HepG2 (cell line): ENCODE measurements around the gene IKZF3. TPM values are rescaled to one million over a fixed set of nuclear protein-coding genes. Genes with fewer than 3 reads are reported as not detected.

Source experiments
- BRCA1 ChIP-seq: sonication (generic); formaldehyde crosslinking; IDR thresholded peaks from 2 replicates; pipeline ENCODE4 v1.4.0; 2020; ENCODE audit warnings: missing genetic modification reagents
- HNF4A ChIP-seq: sonication (generic); formaldehyde crosslinking; IDR thresholded peaks from 2 replicates; pipeline ENCODE4 v1.4.0; 2020; ENCODE audit warnings: missing genetic modification reagents
- IKZF1 ChIP-seq: fragments of 450-650 bp; IDR thresholded peaks from 2 replicates; pipeline ENCODE4 v1.7.1; 2016
- PAX8 ChIP-seq: sonication (generic); formaldehyde crosslinking; IDR thresholded peaks from 2 replicates; pipeline ENCODE4 v1.8.0; 2022; ENCODE audit warnings: mild to moderate bottlenecking, missing genetic modification reagents, borderline replicate concordance
- POLR2G ChIP-seq: fragments of 200-400 bp; formaldehyde crosslinking; IDR thresholded peaks from 2 replicates; pipeline ENCODE4 v1.6.1; 2018; ENCODE audit warnings: mild to moderate bottlenecking, low read depth, low read length, moderate library complexity
- PRPF4 ChIP-seq: fragments of 200-400 bp; formaldehyde crosslinking; IDR thresholded peaks from 2 replicates; pipeline ENCODE4 v1.6.1; 2016; ENCODE audit warnings: low read length, low read depth; ENCODE audit not compliant: poor library complexity, severe bottlenecking
- REXO4 ChIP-seq: sonication (generic); formaldehyde crosslinking; IDR thresholded peaks from 2 replicates; pipeline ENCODE4 v1.8.0; 2022; ENCODE audit warnings: missing genetic modification reagents, mild to moderate bottlenecking, borderline replicate concordance
- XBP1 ChIP-seq: sonication (generic); formaldehyde crosslinking; IDR thresholded peaks from 2 replicates; pipeline ENCODE4 v1.5.0; 2020; ENCODE audit warnings: missing genetic modification reagents
- ZNF670 ChIP-seq: sonication (generic); formaldehyde crosslinking; IDR thresholded peaks from 2 replicates; pipeline ENCODE4 v1.8.0; 2022; ENCODE audit warnings: mild to moderate bottlenecking, missing genetic modification reagents, borderline replicate concordance
- polyA plus RNA-seq, 8 experiments: library from polyadenylated mRNA; depleted of rRNA in 3 of 8; stranded (reverse) in 7 of 8; unstranded in 1 of 8; fragments of >200 nt; fragmentation: Illumina TruSeq in 4 of 8; extraction: Trizol in 4 of 8; gene quantifications; 2 replicates each; pipeline versions ENCODE4 v1.2.1 to v1.2.3, GENCODE V29; 2011 to 2016; ENCODE audit warnings: low read depth in 4 of 8, missing spikeins in 1 of 8, mixed read lengths in 1 of 8; ENCODE audit not compliant: insufficient read depth in 1 of 8
- total RNA-seq, 5 experiments: library from RNA; depleted of rRNA; stranded (reverse); fragments of >200 nt; fragmentation: Illumina TruSeq; extraction: Trizol; gene quantifications; 2 replicates each; pipeline ENCODE4 v1.2.3, GENCODE V29; 2016; ENCODE audit warnings: low read depth in 1 of 5
- TF ChIP-seq, protein P1 (sequence below): sonication (generic); formaldehyde crosslinking; IDR thresholded peaks from 2 replicates; pipeline ENCODE4 v1.4.0; 2020; ENCODE audit warnings: mild to moderate bottlenecking, missing genetic modification reagents
- TF ChIP-seq, protein P2 (sequence below): sonication (generic); formaldehyde crosslinking; IDR thresholded peaks from 2 replicates; pipeline ENCODE4 v1.4.0; 2020; ENCODE audit warnings: missing genetic modification reagents, mild to moderate bottlenecking, borderline replicate concordance
- TF ChIP-seq, protein P3 (sequence below): sonication (generic); formaldehyde crosslinking; IDR thresholded peaks from 2 replicates; pipeline ENCODE4 v1.5.0; 2020; ENCODE audit warnings: mild to moderate bottlenecking, missing genetic modification reagents
- TF ChIP-seq, protein P4 (sequence below): IDR thresholded peaks from 2 replicates; pipeline ENCODE4 v1.6.1; 2016
- TF ChIP-seq, protein P5 (sequence below): sonication (generic); formaldehyde crosslinking; IDR thresholded peaks from 2 replicates; pipeline ENCODE4 v1.8.1; 2023; ENCODE audit warnings: mild to moderate bottlenecking, moderate library complexity, missing genetic modification reagents

The IKZF3 gene
- total and polyA plus RNA-seq, 2 of the 13 experiments (the other 11 are each of a cell fraction or from before 2014, with no cell fraction given) = not detected

DNA sequence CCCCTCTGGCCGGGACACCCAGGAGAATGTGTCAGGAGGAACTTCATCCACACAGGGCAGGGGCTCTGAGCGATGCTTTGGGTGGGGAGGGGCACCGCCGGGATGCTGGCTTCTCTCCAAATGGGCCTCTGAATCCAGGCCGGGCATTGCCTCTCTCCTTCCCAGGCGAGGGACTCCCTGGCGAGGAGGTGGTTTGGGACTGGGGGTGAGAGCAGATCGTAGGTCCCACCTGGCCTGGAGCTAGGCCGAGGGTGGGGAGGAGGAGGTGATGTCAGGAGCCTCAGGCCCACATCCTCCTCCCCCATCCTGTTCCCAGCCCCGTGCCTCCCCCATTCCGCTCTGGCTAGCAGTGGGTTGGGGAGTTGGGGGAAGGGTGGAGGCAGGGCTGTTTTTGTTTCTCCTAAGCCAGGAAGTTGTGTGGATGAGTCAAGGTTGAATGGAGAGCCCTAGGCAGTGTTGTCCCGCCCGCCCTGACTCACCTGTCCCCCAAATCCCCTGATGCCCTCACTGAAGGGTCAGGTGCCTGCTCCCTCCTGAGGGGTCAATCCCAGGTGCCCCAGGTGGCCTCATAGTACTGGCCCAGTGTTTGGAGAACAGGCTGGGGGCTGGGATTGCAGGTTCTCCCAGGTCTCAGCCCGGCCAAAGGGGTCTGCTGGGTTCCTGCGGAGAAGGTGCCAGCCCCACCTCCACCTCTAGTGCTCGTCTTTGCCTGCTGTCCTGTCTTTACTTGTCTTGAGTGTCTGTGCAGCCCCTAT, 123.6 kb downstream of the IKZF3 start (continued):
- TF ChIP-seq, protein P1, sequence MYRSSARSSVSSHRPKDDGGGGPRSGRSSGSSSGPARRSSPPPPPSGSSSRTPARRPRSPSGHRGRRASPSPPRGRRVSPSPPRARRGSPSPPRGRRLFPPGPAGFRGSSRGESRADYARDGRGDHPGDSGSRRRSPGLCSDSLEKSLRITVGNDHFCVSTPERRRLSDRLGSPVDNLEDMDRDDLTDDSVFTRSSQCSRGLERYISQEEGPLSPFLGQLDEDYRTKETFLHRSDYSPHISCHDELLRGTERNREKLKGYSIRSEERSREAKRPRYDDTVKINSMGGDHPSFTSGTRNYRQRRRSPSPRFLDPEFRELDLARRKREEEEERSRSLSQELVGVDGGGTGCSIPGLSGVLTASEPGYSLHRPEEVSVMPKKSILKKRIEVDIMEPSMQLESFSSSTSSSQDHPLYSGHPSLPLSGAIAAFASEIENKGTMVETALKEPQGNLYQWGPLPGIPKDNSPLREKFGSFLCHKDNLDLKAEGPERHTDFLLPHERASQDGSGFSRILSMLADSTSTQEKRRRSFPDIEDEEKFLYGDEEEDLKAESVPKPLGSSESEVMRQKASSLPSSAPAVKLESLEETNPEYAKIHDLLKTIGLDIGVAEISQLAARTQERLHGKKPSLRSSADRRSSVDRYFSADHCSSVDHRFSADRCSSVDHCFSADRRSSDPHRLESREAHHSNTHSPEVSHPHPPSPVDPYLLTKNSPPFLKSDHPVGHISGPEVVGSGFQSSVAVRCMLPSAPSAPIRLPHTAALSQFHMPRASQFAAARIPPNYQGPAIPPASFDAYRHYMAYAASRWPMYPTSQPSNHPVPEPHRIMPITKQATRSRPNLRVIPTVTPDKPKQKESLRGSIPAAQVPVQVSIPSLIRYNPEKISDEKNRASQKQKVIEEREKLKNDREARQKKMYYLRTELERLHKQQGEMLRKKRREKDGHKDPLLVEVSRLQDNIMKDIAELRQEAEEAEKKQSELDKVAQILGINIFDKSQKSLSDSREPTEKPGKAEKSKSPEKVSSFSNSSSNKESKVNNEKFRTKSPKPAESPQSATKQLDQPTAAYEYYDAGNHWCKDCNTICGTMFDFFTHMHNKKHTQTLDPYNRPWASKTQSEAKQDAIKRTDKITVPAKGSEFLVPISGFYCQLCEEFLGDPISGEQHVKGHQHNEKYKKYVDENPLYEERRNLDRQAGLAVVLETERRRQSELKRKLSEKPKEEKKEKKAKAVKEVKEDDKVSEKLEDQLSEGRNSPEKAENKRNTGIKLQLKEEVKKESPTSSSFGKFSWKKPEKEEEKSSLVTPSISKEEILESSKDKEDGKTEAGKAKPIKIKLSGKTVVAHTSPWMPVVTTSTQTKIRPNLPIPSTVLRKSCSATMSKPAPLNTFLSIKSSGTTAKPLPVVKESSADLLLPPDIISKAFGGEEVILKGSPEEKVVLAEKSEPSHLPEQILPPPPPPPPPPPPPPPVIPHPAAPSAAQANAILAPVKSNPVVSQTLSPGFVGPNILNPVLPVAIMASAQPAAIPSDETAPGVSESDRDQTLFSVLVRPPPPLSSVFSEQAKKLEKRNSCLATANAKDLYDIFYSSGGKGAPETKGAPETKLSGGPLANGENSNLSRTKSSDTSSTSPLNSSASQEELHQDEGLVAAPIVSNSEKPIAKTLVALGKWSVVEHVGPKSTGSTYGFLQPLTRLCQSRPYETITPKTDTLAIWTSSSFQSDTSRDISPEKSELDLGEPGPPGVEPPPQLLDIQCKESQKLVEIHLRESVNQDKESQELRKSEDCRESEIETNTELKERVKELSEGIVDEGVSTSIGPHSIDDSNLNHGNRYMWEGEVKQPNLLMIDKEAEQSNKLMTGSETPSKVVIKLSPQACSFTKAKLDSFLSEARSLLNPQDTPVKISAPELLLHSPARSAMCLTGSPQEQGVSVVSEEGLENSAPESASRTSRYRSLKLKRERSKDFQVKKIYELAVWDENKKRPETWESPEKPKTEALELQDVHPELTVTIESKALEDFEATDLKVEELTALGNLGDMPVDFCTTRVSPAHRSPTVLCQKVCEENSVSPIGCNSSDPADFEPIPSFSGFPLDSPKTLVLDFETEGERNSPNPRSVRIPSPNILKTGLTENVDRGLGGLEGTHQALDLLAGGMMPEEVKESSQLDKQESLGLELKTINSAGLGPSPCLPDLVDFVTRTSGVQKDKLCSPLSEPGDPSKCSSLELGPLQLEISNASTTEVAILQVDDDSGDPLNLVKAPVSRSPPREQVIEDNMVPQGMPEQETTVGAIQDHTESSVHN (CRISPR knock-in tag) = no peak; the same call in 1 of the 2 replicates
- TF ChIP-seq REXO4 (CRISPR knock-in tag) = no peak
- TF ChIP-seq, protein P2, sequence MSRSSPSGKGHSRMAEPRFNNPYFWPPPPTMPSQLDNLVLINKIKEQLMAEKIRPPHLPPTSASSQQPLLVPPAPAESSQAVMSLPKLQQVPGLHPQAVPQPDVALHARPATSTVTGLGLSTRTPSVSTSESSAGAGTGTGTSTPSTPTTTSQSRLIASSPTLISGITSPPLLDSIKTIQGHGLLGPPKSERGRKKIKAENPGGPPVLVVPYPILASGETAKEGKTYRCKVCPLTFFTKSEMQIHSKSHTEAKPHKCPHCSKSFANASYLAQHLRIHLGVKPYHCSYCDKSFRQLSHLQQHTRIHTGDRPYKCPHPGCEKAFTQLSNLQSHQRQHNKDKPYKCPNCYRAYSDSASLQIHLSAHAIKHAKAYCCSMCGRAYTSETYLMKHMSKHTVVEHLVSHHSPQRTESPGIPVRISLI (CRISPR knock-in tag) = no peak; the same call in 1 of the 2 replicates
- no peak for TF ChIP-seq BRCA1 (CRISPR knock-in tag)
- TF ChIP-seq, protein P3, sequence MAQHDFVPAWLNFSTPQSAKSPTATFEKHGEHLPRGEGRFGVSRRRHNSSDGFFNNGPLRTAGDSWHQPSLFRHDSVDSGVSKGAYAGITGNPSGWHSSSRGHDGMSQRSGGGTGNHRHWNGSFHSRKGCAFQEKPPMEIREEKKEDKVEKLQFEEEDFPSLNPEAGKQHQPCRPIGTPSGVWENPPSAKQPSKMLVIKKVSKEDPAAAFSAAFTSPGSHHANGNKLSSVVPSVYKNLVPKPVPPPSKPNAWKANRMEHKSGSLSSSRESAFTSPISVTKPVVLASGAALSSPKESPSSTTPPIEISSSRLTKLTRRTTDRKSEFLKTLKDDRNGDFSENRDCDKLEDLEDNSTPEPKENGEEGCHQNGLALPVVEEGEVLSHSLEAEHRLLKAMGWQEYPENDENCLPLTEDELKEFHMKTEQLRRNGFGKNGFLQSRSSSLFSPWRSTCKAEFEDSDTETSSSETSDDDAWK (CRISPR knock-in tag) = no peak
- no peak for TF ChIP-seq IKZF1
- TF ChIP-seq HNF4A = no peak
- TF ChIP-seq POLR2G = peak; percentile 61
- TF ChIP-seq PRPF4 = peak; percentile 97
- TF ChIP-seq, protein P4, sequence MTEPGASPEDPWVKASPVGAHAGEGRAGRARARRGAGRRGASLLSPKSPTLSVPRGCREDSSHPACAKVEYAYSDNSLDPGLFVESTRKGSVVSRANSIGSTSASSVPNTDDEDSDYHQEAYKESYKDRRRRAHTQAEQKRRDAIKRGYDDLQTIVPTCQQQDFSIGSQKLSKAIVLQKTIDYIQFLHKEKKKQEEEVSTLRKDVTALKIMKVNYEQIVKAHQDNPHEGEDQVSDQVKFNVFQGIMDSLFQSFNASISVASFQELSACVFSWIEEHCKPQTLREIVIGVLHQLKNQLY (CRISPR knock-in tag) = 0 out of 2 replicates have a peak, but pooled peaks have one; percentile 59
- TF ChIP-seq XBP1 (CRISPR knock-in tag) = no peak
- no peak for TF ChIP-seq PAX8
- TF ChIP-seq ZNF670 = peak; percentile 87; the same call in 1 of the 2 replicates
- TF ChIP-seq, protein P5, sequence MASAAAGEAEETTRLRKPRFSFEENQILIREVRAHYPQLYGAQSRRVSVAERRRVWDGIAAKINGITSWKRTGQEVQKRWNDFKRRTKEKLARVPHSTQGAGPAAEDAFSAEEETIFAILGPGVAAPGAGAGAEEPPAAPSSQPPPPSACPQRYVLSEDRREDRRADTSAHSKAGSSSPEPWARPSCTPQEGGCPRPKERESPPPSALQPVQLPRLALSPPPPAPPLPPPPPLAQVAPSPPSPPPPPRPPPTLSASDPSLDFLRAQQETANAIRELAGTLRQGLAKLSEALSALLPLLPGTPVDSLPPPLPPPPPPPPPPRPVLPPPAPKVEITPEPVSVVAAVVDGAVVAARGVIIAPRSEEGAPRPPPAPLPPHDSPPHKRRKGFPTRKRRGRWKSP (CRISPR knock-in tag) = no peak
